Body of pancreas (tissue), 4 donors: Measurements from ENCODE around the gene TXNDC11. TPM values are rescaled to one million over a fixed set of nuclear protein-coding genes. Genes with fewer than 3 reads are reported as not detected.

Source experiments
- ATAC-seq: fragments of 150-250 bp; one replicate; pipeline ENCODE4 v1.9.1; 2016
- DNase-seq, 4 donors: peaks; one replicate each; pipeline ENCODE4 v3.0.0-alpha.2; 2019
- H3K27ac ChIP-seq, 4 donors: fragments of 200-600 bp; sonication (generic); 1 replicate in 3 of 4; 2 replicates in 1 of 4; pipeline versions ENCODE4 v1.5.1 to v1.6.1; 2016 to 2019; ENCODE audit warnings: mild to moderate bottlenecking in 1 of 4, mixed read lengths in 1 of 4, moderate library complexity in 1 of 4
- H3K27me3 ChIP-seq, 2 donors: fragments of 200-600 bp; sonication (generic); one replicate each; pipeline ENCODE4 v1.6.0; 2016; ENCODE audit warnings: mild to moderate bottlenecking in 1 of 2
- H3K36me3 ChIP-seq, 2 donors: fragments of 200-600 bp; sonication (generic); replicated peaks in 1 of 2; 2 replicates each; pipeline ENCODE4 v1.5.1; 2016; ENCODE audit warnings: low read depth in 2 of 2; ENCODE audit not compliant: insufficient read depth in 1 of 2
- H3K4me1 ChIP-seq: fragments of 200-600 bp; sonication (generic); one replicate; pipeline ENCODE4 v1.6.0; 2016
- H3K4me3 ChIP-seq, 2 donors: fragments of 200-600 bp; sonication (generic); 1 replicate in 1 of 2; 2 replicates in 1 of 2; pipeline ENCODE4 v1.5.1; 2016 to 2019
- H3K9me3 ChIP-seq, 3 donors: fragments of 200-600 bp; sonication (generic); 1 replicate in 2 of 3; 2 replicates in 1 of 3; pipeline ENCODE4 v1.5.1; 2016
- CTCF ChIP-seq, 7 experiments: fragments of 450-650 bp in 4 of 7; fragments of 200-600 bp in 3 of 7; sonication (generic) in 3 of 7; IDR thresholded peaks; one replicate each; pipeline ENCODE4 v1.5.1; 2016 to 2019; ENCODE audit warnings: antibody characterized with exemption in 7 of 7
- POLR2A ChIP-seq, 3 donors: fragments of 450-650 bp; IDR thresholded peaks; one replicate each; pipeline ENCODE4 v1.6.1; 2016; ENCODE audit warnings: antibody characterized with exemption in 3 of 3, mild to moderate bottlenecking in 2 of 3
- WGBS, 2 donors: methylation state at CpG; one replicate each; pipeline ENCODE4 v1.1.5; 2017; 5-methylcytosine and 5-hydroxymethylcytosine counted together
- intact Hi-C: fragments of 100-400 bp; cut with DNase I; formaldehyde crosslinking; loops from one replicate; pipeline ENCODE4 v1.15.1; 2023
- total RNA-seq, 2 donors: library from RNA; depleted of rRNA; stranded (reverse); fragments of >200 nt; gene quantifications; one replicate each; pipeline ENCODE4 v1.1.0, GENCODE V29; 2016

The TXNDC11 gene
- total RNA-seq, 2 donors from 2014 or later: 38.4 to 90.3 TPM

GRCh38 chr16:11674001-11674817 lies 68.4 kb downstream of the TXNDC11 start:
- whole genome bisulfite sequencing, 2 donors: 88 to 89% methylated on average over 23 to 24 of the region's 25 CpGs
- no peaks in the 10 kb centered on the region for H3K27me3 ChIP-seq
- intact Hi-C loops: no loop called here
- no peak for DNase-seq
- no peak for TF ChIP-seq CTCF (IDR thresholded peaks at IDR 0.05)
- TF ChIP-seq POLR2A (IDR thresholded peaks at IDR 0.05): no peak
- H3K27ac ChIP-seq: peak overlapping the region in 2 of 4 donors; percentile 69 to 84
- H3K9me3 ChIP-seq: no peaks in the 10 kb centered on the region
- peaks cover 61% of the 10 kb centered on the region for H3K4me1 ChIP-seq
- H3K4me3 ChIP-seq: no peak overlapping the region
- ATAC-seq: no peak
- H3K36me3 ChIP-seq: peaks cover 0 to 16% of the 10 kb centered on the region in 2 donors

DNA sequence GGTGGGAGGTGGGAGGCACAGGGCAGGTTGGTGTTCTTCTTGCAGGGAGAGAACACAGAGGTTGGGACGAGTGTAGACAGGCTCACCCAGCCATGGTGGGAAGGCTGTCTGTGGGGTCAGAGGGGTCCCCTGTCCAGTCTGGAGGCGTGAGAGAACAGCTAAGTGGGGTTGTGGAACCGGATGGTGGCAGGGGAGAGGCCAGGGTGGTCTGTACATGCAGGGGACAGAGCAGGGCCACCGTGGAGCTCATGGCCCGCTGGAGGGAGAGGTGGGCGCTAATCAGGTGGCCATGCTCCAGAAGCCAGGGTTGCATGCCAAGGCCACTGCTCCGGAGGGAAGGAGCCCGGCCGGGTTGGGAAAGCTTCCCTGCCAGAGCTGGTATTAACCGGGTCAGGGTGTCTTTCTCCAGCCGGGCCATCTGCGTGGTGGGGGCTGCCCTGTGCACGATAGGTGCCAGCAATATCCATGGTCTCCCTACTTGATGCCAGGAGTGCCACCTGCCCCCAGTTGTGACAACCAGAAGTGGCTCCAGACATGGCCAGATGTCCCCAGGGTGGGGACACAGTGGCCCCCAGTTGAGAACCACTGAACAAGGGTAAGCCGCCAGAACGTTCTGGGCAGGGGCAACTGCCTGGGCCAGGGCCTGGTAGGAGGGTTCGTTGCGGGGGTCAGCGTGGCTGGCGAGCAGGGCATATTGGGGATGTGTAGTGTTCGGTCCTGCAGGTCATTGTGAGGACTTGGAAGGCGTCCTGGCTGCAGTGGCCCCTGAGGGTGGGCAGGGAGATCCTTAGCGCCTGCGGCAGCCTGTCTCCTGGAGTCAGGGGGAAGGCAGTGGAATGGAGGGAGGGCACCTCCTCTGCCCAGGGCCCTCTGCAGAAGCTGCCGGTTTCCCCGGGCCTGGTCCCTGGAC lies 69.3 kb downstream of the TXNDC11 start:
- Histone ChIP-seq H3K36me3 (peaks cover 0 to 14% of the 10 kb centered on the region in 2 donors), H3K9me3 (no peaks in the 10 kb centered on the region), H3K27me3 (no peaks in the 10 kb centered on the region), H3K4me3 (no peak overlapping the region), H3K27ac (peak overlapping the region; percentile 15 to 61 (median 38)), H3K4me1 (peaks cover 67% of the 10 kb centered on the region)
- WGBS, 2 donors: 60 to 61% methylated on average over 19 to 25 of the region's 25 CpGs
- intact Hi-C loops: no loop called here
- TF ChIP-seq CTCF (IDR thresholded peaks at IDR 0.05) (no peak), POLR2A (IDR thresholded peaks at IDR 0.05) (no peak)
- no peak for ATAC-seq
- DNase-seq: peak in 2 of 4 donors; percentile 42 to 61

DNA sequence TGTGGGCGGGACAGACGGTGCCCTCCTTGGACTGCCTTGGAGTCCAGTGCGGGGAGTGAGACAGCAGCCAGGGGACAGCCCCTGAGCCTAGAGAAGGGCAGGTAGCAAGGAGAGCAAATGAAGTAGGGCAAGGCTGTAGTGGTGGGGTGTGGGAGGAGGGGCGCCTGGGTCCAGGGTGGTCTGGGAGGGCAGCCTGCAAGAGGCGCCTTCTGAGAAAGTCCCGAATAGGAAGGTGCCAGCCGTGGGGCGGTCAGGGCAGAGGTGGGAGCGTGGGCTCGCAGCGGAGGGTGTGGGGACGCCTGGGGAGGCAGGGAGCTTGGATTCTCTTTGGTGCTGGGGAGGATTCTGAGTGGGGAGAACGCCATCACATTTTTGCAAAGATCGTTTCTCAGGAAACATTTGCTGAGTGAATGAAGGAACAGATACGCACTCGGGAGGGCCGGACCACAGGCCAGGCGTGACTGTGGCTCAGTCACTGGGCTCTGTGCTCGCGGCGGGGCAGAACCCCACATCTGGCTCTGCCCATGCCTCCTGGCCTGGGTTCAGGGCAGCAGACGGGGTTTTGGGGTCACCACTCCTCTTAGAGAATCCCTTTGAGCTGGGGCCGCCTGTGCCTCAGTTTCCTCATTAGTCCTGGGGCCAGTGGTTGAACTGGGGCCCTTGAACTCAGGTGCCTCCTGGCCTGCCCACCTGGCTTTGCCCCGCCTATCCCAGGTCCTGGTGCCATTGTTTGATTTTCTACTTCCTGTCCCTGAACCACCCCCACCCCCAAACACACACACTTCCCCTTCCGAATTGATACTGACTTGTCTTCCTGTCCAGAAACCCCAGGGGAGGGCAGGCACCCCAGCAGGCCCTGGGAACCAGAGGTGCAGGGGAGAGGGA lies 70.2 kb downstream of the TXNDC11 start:
- no peaks in the 10 kb centered on the region for H3K27me3 ChIP-seq
- 79 to 87% methylated on average over 16 to 25 of the region's 25 CpGs for WGBS, 2 donors
- TF ChIP-seq POLR2A (IDR thresholded peaks at IDR 0.05): no peak
- TF ChIP-seq CTCF (IDR thresholded peaks at IDR 0.05): no peak
- DNase-seq (peak in 1 of 4 donors; percentile 36), ATAC-seq (no peak)
- peaks cover 67% of the 10 kb centered on the region for H3K4me1 ChIP-seq
- intact Hi-C loops: no loop called here
- peaks cover 0 to 7% of the 10 kb centered on the region in 2 donors for H3K36me3 ChIP-seq
- no peak overlapping the region for H3K4me3 ChIP-seq
- H3K9me3 ChIP-seq: no peaks in the 10 kb centered on the region
- H3K27ac ChIP-seq: peak overlapping the region; percentile 15 to 61 (median 38)

GRCh38 chr16:11671676-11672075 lies 71.0 kb downstream of the TXNDC11 start:
- WGBS, 2 donors: 92 to 93% methylated on average over 8 of the region's 8 CpGs
- Histone ChIP-seq H3K9me3 (no peaks in the 10 kb centered on the region), H3K4me1 (peaks cover 67% of the 10 kb centered on the region), H3K4me3 (no peak overlapping the region), H3K27me3 (no peaks in the 10 kb centered on the region), H3K36me3 (peaks cover 0 to 4% of the 10 kb centered on the region in 2 donors), H3K27ac (no peak overlapping the region)
- TF ChIP-seq POLR2A (IDR thresholded peaks at IDR 0.05): no peak
- DNase-seq: no peak
- no peak for ATAC-seq
- intact Hi-C loops: no loop called here
